Hepatocyte (in vitro differentiated cells): Measurements from ENCODE around the gene CD79A. TPM values are rescaled to one million over a fixed set of nuclear protein-coding genes. Genes with fewer than 3 reads are reported as not detected.

ENCODE experiments used
- DNase-seq: peaks from one replicate; pipeline ENCODE4 v3.0.0-alpha.2; 2016; ENCODE audit warnings: low spot score
- H2AFZ ChIP-seq: fragments of 200-600 bp; sonication (generic); 2 replicates; pipeline ENCODE4 v1.6.0; 2016; ENCODE audit warnings: antibody characterized with exemption, mild to moderate bottlenecking
- H3K27ac ChIP-seq: fragments of 200-600 bp; sonication (generic); 2 replicates; pipeline ENCODE4 v1.5.1; 2016; ENCODE audit warnings: mild to moderate bottlenecking
- H3K27me3 ChIP-seq: fragments of 200-600 bp; sonication (generic); 2 replicates; pipeline ENCODE4 v1.6.1; 2016
- H3K36me3 ChIP-seq: fragments of 200-600 bp; sonication (generic); replicated peaks from 2 replicates; pipeline ENCODE4 v1.5.1; 2016; ENCODE audit warnings: low read depth; ENCODE audit not compliant: insufficient read depth
- H3K4me1 ChIP-seq: fragments of 200-600 bp; sonication (generic); 2 replicates; pipeline ENCODE4 v1.5.1; 2016; ENCODE audit warnings: mild to moderate bottlenecking, moderate library complexity; ENCODE audit not compliant: insufficient read depth
- H3K4me2 ChIP-seq: fragments of 200-600 bp; sonication (generic); 2 replicates; pipeline ENCODE4 v1.6.0; 2016
- H3K4me3 ChIP-seq: fragments of 200-600 bp; sonication (generic); 2 replicates; pipeline ENCODE4 v1.5.1; 2016; ENCODE audit warnings: mild to moderate bottlenecking
- H3K79me2 ChIP-seq: fragments of 200-600 bp; sonication (generic); 2 replicates; pipeline ENCODE4 v1.6.0; 2017; ENCODE audit warnings: mild to moderate bottlenecking
- H3K9me2 ChIP-seq: fragments of 200-600 bp; sonication (generic); replicated peaks from 2 replicates; pipeline ENCODE4 v1.6.0; 2017; ENCODE audit warnings: mild to moderate bottlenecking; ENCODE audit not compliant: insufficient read depth
- H3K9me3 ChIP-seq: fragments of 200-600 bp; sonication (generic); 2 replicates; pipeline ENCODE4 v1.5.1; 2016; ENCODE audit warnings: low read depth, mild to moderate bottlenecking
- H4K20me1 ChIP-seq: fragments of 200-600 bp; sonication (generic); 2 replicates; pipeline ENCODE4 v1.6.0; 2016; ENCODE audit warnings: mild to moderate bottlenecking; ENCODE audit not compliant: insufficient read depth, poor library complexity, severe bottlenecking
- EZH2 ChIP-seq: fragments of 200-600 bp; sonication (generic); IDR thresholded peaks from 2 replicates; pipeline ENCODE4 v1.6.1; 2016; ENCODE audit warnings: antibody characterized with exemption, mild to moderate bottlenecking, borderline replicate concordance
- EZH2phosphoT487 ChIP-seq: fragments of 200-600 bp; sonication (generic); IDR thresholded peaks from one replicate; pipeline ENCODE4 v1.6.1; 2018; ENCODE audit warnings: antibody characterized with exemption, mild to moderate bottlenecking, low read depth, moderate library complexity; ENCODE audit not compliant: unreplicated experiment, severe bottlenecking
- WGBS: methylation state at CpG from one replicate; pipeline ENCODE4 v1.1.6; 2016; ENCODE audit warnings: low lambda C conversion rate; ENCODE audit errors: missing lambda C conversion rate; 5-methylcytosine and 5-hydroxymethylcytosine counted together
- polyA plus RNA-seq: library from polyadenylated mRNA; unstranded; fragments of >200 nt; fragmentation: Nextera tagmentation; extraction: Ambion mirVana; gene quantifications from 2 replicates; pipeline ENCODE4 v1.2.1, GENCODE V29; 2016
- total RNA-seq: library from RNA; depleted of rRNA; stranded (reverse); fragments of >200 nt; gene quantifications from 2 replicates; pipeline ENCODE4 v1.2.3, GENCODE V29; 2014
- TF ChIP-seq, protein P1 (sequence below): fragments of 200-600 bp; sonication (generic); IDR thresholded peaks from 2 replicates; pipeline ENCODE4 v1.5.1; 2016; ENCODE audit warnings: antibody characterized with exemption, mild to moderate bottlenecking; ENCODE audit not compliant: poor library complexity

Gene CD79A
- total and polyA plus RNA-seq, 2 experiments from 2014 or later = 0.27 to 0.37 TPM

DNA sequence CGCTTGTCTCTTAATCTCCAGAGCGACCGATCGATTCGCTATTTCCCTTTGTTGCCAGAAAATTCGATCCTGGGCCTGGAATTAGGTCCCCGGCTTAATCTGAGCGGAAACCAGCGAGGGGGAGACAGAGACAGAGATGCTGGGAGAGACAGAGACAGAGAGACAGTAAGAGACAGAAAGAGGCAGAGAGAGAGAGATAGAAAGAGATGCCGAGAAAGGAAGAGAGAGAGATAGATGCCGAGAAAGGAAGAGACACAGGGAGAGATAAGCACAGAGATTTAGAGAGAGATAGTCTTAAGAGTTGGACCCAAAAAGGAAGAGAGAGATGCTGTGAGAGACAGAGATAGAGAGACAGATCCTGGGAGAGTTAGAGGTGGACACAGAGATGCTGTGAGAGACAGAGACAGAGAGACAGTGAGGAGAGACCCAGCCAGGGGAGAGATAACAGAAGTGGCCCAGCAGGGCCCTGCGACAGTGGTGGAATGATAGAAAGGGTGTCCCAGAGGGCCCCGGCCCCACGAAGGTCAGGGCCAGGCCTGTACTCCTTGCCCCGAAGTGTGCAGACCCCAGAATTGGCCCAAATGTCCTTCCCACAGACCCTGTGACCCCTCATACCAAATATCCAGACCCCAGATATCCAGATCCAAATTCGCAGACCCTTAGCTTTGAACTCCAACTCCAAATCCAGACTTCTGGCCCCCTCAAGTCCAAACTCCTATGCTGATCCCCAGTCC lies 49.9 kb downstream of the CD79A start:
- H3K4me2 ChIP-seq = no peak overlapping the region
- peak; percentile 5 for TF ChIP-seq EZH2
- TF ChIP-seq, protein P1, sequence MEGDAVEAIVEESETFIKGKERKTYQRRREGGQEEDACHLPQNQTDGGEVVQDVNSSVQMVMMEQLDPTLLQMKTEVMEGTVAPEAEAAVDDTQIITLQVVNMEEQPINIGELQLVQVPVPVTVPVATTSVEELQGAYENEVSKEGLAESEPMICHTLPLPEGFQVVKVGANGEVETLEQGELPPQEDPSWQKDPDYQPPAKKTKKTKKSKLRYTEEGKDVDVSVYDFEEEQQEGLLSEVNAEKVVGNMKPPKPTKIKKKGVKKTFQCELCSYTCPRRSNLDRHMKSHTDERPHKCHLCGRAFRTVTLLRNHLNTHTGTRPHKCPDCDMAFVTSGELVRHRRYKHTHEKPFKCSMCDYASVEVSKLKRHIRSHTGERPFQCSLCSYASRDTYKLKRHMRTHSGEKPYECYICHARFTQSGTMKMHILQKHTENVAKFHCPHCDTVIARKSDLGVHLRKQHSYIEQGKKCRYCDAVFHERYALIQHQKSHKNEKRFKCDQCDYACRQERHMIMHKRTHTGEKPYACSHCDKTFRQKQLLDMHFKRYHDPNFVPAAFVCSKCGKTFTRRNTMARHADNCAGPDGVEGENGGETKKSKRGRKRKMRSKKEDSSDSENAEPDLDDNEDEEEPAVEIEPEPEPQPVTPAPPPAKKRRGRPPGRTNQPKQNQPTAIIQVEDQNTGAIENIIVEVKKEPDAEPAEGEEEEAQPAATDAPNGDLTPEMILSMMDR = no peak
- no peak for TF ChIP-seq EZH2phosphoT487

DNA sequence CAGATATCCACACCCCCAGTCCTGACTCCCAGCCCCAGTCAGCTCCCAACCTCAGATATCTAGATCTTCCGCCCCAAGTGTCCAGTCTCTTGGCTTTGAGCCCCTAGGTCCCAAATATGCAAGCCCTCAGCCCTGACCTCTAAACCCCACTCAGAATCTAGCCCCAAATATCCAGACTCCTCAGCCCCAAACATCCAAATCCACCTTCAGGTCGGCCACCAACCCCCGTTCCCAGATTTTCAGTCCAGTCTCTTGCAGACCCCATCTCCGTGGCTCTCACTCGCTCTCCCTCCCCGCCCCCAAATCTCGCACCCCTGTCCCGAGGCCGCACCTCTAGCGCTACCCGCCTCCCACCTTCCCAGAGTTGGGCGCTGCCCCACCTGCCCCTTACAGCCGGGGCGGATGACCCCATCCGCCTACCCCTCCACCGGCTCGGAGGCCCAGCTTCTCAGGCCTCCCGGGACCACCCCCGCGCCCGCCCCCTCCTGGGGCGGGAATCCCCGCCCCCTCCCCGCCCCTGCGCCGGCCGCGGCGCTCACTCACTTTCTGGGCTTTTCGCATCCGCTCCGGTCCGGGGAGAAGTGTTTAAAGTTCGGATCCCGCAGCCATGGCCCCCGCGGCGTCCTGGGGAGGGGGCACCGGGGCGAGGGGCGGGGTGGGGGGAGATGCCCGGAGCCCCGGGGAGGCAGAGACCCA lies 50.6 kb downstream of the CD79A start:
- Histone ChIP-seq H3K36me3 (no peaks in the 10 kb centered on the region), H3K27ac (no peak overlapping the region), H3K9me3 (no peaks in the 10 kb centered on the region), H3K9me2 (no peaks in the 10 kb centered on the region), H4K20me1 (no peaks in the 10 kb centered on the region), H2AFZ (peak overlapping the region; percentile 66), H3K4me2 (peak overlapping the region; percentile 100), H3K4me1 (peaks cover 11% of the 10 kb centered on the region), H3K79me2 (no peaks in the 10 kb centered on the region), H3K4me3 (peak overlapping the region; percentile 70), H3K27me3 (peaks cover 90% of the 10 kb centered on the region)
- DNase-seq = no peak
- TF ChIP-seq, protein P1 = no peak
- TF ChIP-seq EZH2 (no peak), EZH2phosphoT487 (no peak)
- 13% methylated on average over 16 of the region's 43 CpGs for WGBS

More for the DNA sequence above, 49.9 kb downstream of the CD79A start:
- no peaks in the 10 kb centered on the region for H3K36me3 ChIP-seq
- no peak overlapping the region for H3K27ac ChIP-seq
- H3K4me1 ChIP-seq = peaks cover 11% of the 10 kb centered on the region
- no peak for DNase-seq
- H3K79me2 ChIP-seq = no peaks in the 10 kb centered on the region
- peaks cover 90% of the 10 kb centered on the region for H3K27me3 ChIP-seq
- 52% methylated on average over 16 of the region's 16 CpGs for WGBS
- no peaks in the 10 kb centered on the region for H4K20me1 ChIP-seq
- H3K4me3 ChIP-seq = no peak overlapping the region
- no peaks in the 10 kb centered on the region for H3K9me2 ChIP-seq
- H3K9me3 ChIP-seq = no peaks in the 10 kb centered on the region
- no peak overlapping the region for H2AFZ ChIP-seq

DNA sequence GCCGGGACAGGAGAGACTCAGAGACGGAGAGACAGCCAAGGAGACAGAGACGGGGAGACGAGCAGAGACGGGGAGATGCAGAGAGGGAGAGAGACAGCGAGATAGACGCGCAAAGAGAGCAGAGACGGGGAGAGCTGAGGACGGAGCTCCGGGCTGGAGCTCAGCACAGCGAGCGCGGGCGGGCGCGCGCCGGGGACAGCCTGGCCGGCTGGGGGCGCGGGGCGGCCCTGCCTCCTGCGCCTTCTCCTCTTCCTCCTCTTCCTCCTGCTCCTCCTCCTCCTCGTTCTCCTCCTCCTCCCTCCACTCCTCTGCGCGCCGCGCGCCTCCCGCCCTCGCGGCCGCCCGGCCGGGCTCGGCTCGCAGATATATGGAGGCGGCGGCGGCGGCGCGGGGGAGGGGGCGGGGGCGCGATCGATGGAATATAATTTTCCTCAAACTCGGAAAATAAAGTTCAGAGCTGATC lies 51.2 kb downstream of the CD79A start, which contains the start of gene ERFL:
Gene ERFL, minus strand, starts transcription at position 229 of the 463 bp plus-strand sequence. CDS start 15,530 bp downstream, outside the sequence.
- H3K79me2 ChIP-seq = no peaks in the 10 kb centered on the region
- H3K4me3 ChIP-seq = peak within 1 kb of the TSS; percentile 70
- no peak within 1 kb of the TSS for H3K27ac ChIP-seq
- peaks cover 11% of the 10 kb centered on the region for H3K4me1 ChIP-seq
- TF ChIP-seq, protein P1 = no peak
- TF ChIP-seq EZH2phosphoT487 (no peak), EZH2 (peak; percentile 43)
- H3K9me2 ChIP-seq = no peaks in the 10 kb centered on the region
- H2AFZ ChIP-seq = peak within 1 kb of the TSS; percentile 66
- no peaks in the 10 kb centered on the region for H3K36me3 ChIP-seq
- peak within 1 kb of the TSS; percentile 100 for H3K4me2 ChIP-seq
- peaks cover 90% of the 10 kb centered on the region for H3K27me3 ChIP-seq
- WGBS = 2% methylated on average over 17 of the region's 49 CpGs
- no peak for DNase-seq
- H4K20me1 ChIP-seq = no peaks in the 10 kb centered on the region
- no peaks in the 10 kb centered on the region for H3K9me3 ChIP-seq
